Endodermal cell (in vitro differentiated cells): Measurements from ENCODE around the gene VPS26C. TPM values are rescaled to one million over a fixed set of nuclear protein-coding genes. Genes with fewer than 3 reads are reported as not detected.

Experiments
- DNase-seq: peaks from one replicate; pipeline ENCODE4 v3.0.0-alpha.2; 2017
- H3K27ac ChIP-seq: 2 replicates; pipeline ENCODE4 v1.5.1; 2013; ENCODE audit warnings: mild to moderate bottlenecking, low read depth, low read length, moderate library complexity
- H3K27me3 ChIP-seq: 2 replicates; pipeline ENCODE4 v1.6.1; 2013; ENCODE audit warnings: mild to moderate bottlenecking, low read length, moderate library complexity; ENCODE audit not compliant: insufficient read depth, control insufficient read depth, poor library complexity, severe bottlenecking
- H3K36me3 ChIP-seq: 2 replicates; pipeline ENCODE4 v1.7.0; 2013; ENCODE audit warnings: mild to moderate bottlenecking, low read length, moderate library complexity; ENCODE audit not compliant: control insufficient read depth, insufficient read depth
- H3K4me1 ChIP-seq: one replicate; pipeline ENCODE4 v1.7.0; 2013; ENCODE audit warnings: low read length; ENCODE audit not compliant: control insufficient read depth, insufficient read depth
- H3K4me3 ChIP-seq: 2 replicates; pipeline ENCODE4 v1.5.1; 2013; ENCODE audit warnings: mild to moderate bottlenecking, low read length, moderate library complexity
- H3K9ac ChIP-seq: 2 replicates; pipeline ENCODE4 v1.6.1; 2013; ENCODE audit warnings: mild to moderate bottlenecking, low read length, moderate library complexity; ENCODE audit not compliant: poor library complexity, severe bottlenecking; ENCODE audit errors: extremely low read depth
- H3K9me3 ChIP-seq: 2 replicates; pipeline ENCODE4 v1.6.1; 2013; ENCODE audit warnings: mild to moderate bottlenecking, low read length, moderate library complexity; ENCODE audit not compliant: control insufficient read depth
- H3K27ac Mint-ChIP-seq: 2 replicates; pipeline ENCODE4 v1.8.0; 2020; ENCODE audit warnings: mixed read lengths
- H3K27me3 Mint-ChIP-seq: 2 replicates; pipeline ENCODE4 v1.8.0; 2021; ENCODE audit warnings: mild to moderate bottlenecking, mixed read lengths; ENCODE audit not compliant: insufficient read depth
- H3K36me3 Mint-ChIP-seq: 2 replicates; pipeline ENCODE4 v1.8.0; 2020; ENCODE audit warnings: low read depth, mixed read lengths
- H3K4me1 Mint-ChIP-seq: 2 replicates; pipeline ENCODE4 v1.8.0; 2020; ENCODE audit warnings: mixed read lengths
- H3K4me3 Mint-ChIP-seq: 2 replicates; pipeline ENCODE4 v1.8.0; 2020; ENCODE audit warnings: mild to moderate bottlenecking, moderate library complexity, mixed read lengths
- H3K9me3 Mint-ChIP-seq: 2 replicates; pipeline ENCODE4 v1.8.0; 2020; ENCODE audit warnings: mild to moderate bottlenecking, mixed read lengths
- CTCF ChIP-seq: fragments of 200-600 bp; sonication (generic); conservative IDR thresholded peaks from 2 replicates; pipeline ENCODE4 v1.5.0; 2021; ENCODE audit warnings: antibody characterized with exemption, mild to moderate bottlenecking
- WGBS, 2 experiments: methylation state at CpG; one replicate each; pipeline versions ENCODE4 v1.1.5 to v1.1.7; 2013; ENCODE audit warnings: missing lambda C conversion rate in 2 of 2, mixed read lengths in 1 of 2; ENCODE audit not compliant: insufficient coverage in 1 of 2, insufficient read length in 1 of 2; 5-methylcytosine and 5-hydroxymethylcytosine counted together
- total RNA-seq, 2 donors: library from RNA; stranded (reverse); fragmentation: NEBNext Ultra II Directional in 1 of 2; extraction: Animal tissue kit (Norgen Biotek cat#: 25700) in 1 of 2; gene quantifications; 2 replicates in 1 of 2; 3 replicates in 1 of 2; pipeline ENCODE4 v1.2.1, GENCODE V29; 2021

The VPS26C gene
- total RNA-seq, 2 donors from 2014 or later: 37.1 to 61.0 TPM

GRCh38 chr21:37208741-37209225, 58.4 kb downstream of the VPS26C start:
- no peaks in the 10 kb centered on the region for H3K4me1 ChIP-seq
- no peaks in the 10 kb centered on the region for H3K27me3 Mint-ChIP-seq
- peaks cover 20% of the 10 kb centered on the region for H3K36me3 Mint-ChIP-seq
- H3K9ac ChIP-seq: no peak overlapping the region
- H3K27ac Mint-ChIP-seq: no peak overlapping the region
- DNase-seq: no peak
- TF ChIP-seq CTCF: no peak
- 97 to 98% methylated on average over 13 to 15 of the region's 15 CpGs for WGBS, 2 experiments
- no peak overlapping the region for H3K4me3 Mint-ChIP-seq
- H3K36me3 ChIP-seq: peaks cover 20% of the 10 kb centered on the region
- peaks cover 27% of the 10 kb centered on the region for H3K9me3 Mint-ChIP-seq
- H3K27me3 ChIP-seq: no peaks in the 10 kb centered on the region
- H3K27ac ChIP-seq: no peak overlapping the region
- H3K9me3 ChIP-seq: peaks cover 28% of the 10 kb centered on the region
- no peaks in the 10 kb centered on the region for H3K4me1 Mint-ChIP-seq
- H3K4me3 ChIP-seq: no peak overlapping the region

- no peak for TF ChIP-seq CTCF
- H3K27ac Mint-ChIP-seq: no peak overlapping the region
- Histone ChIP-seq H3K27ac (no peak overlapping the region), H3K9me3 (peaks cover 28% of the 10 kb centered on the region), H3K27me3 (no peaks in the 10 kb centered on the region), H3K4me3 (no peak overlapping the region), H3K36me3 (peaks cover 23% of the 10 kb centered on the region), H3K9ac (no peak overlapping the region), H3K4me1 (no peaks in the 10 kb centered on the region)
- no peak overlapping the region for H3K4me3 Mint-ChIP-seq
- no peaks in the 10 kb centered on the region for H3K4me1 Mint-ChIP-seq
- peaks cover 25% of the 10 kb centered on the region for H3K36me3 Mint-ChIP-seq
- DNase-seq: no peak
- H3K9me3 Mint-ChIP-seq: peaks cover 27% of the 10 kb centered on the region
- 75 to 89% methylated on average over 8 to 15 of the region's 15 CpGs for WGBS, 2 experiments
- no peaks in the 10 kb centered on the region for H3K27me3 Mint-ChIP-seq
Observed at GRCh38 chr21:37208056-37208721, 58.9 kb downstream of the VPS26C start.

GRCh38 chr21:37207441-37208009, 59.6 kb downstream of the VPS26C start:
- no peaks in the 10 kb centered on the region for H3K27me3 ChIP-seq
- peaks cover 30% of the 10 kb centered on the region for H3K36me3 Mint-ChIP-seq
- peaks cover 30% of the 10 kb centered on the region for H3K36me3 ChIP-seq
- no peaks in the 10 kb centered on the region for H3K4me1 Mint-ChIP-seq
- no peak for DNase-seq
- H3K4me1 ChIP-seq: no peaks in the 10 kb centered on the region
- H3K9ac ChIP-seq: no peak overlapping the region
- no peaks in the 10 kb centered on the region for H3K27me3 Mint-ChIP-seq
- no peak overlapping the region for H3K4me3 Mint-ChIP-seq
- peaks cover 28% of the 10 kb centered on the region for H3K9me3 ChIP-seq
- 88 to 91% methylated on average over 5 to 6 of the region's 6 CpGs for WGBS, 2 experiments
- no peak overlapping the region for H3K4me3 ChIP-seq
- no peak overlapping the region for H3K27ac Mint-ChIP-seq
- peaks cover 25% of the 10 kb centered on the region for H3K9me3 Mint-ChIP-seq
- TF ChIP-seq CTCF: no peak
- H3K27ac ChIP-seq: no peak overlapping the region
